GM06990 (cell line): ENCODE measurements around the gene TCL1B.

ENCODE experiments used
- DNase-seq: peaks from one replicate; pipeline ENCODE4 v3.0.0-alpha.2; 2011; ENCODE audit not compliant: insufficient read length; ENCODE audit errors: extremely low read depth
- H3K27me3 ChIP-seq: replicated peaks from 2 replicates; pipeline ENCODE4 v1.6.0; 2011; ENCODE audit warnings: low read length; ENCODE audit not compliant: control insufficient read depth, insufficient read depth
- H3K36me3 ChIP-seq: 2 replicates; pipeline ENCODE4 v1.5.1; 2011; ENCODE audit warnings: low read length; ENCODE audit not compliant: control insufficient read depth, insufficient read depth
- H3K4me3 ChIP-seq: replicated peaks from 2 replicates; pipeline ENCODE4 v1.5.1; 2011; ENCODE audit warnings: low read depth, mild to moderate bottlenecking, control low read depth, low read length
- CTCF ChIP-seq: IDR thresholded peaks from 2 replicates; pipeline ENCODE4 v1.5.1; 2011; ENCODE audit warnings: low read length, control low read depth, mild to moderate bottlenecking, inconsistent platforms; ENCODE audit not compliant: insufficient read depth, poor library complexity, severe bottlenecking

Gene TCL1B

GRCh38 chr14:95685978-95686922, at the start of gene TCL1B:
TCL1B (plus strand) TSS chr14:95686426; CDS start chr14:95686468, 42 bp downstream.
- TF ChIP-seq CTCF = no peak
- H3K36me3 ChIP-seq = no peaks in the 10 kb centered on the region
- no peak for DNase-seq
- no peak within 1 kb of the TSS for H3K4me3 ChIP-seq
- H3K27me3 ChIP-seq = no peaks in the 10 kb centered on the region

GRCh38 chr14:95644981-95645380, 41.2 kb upstream of the TCL1B start:
- no peak for TF ChIP-seq CTCF
- no peak for DNase-seq
- no peak overlapping the region for H3K4me3 ChIP-seq

GRCh38 chr14:95645389-95645996, 40.7 kb upstream of the TCL1B start:
- TF ChIP-seq CTCF = no peak
- no peaks in the 10 kb centered on the region for H3K27me3 ChIP-seq
- H3K36me3 ChIP-seq = no peaks in the 10 kb centered on the region
- H3K4me3 ChIP-seq = no peak overlapping the region
- DNase-seq = no peak

More at GRCh38 chr14:95644981-95645380, 41.2 kb upstream of the TCL1B start:
- Histone ChIP-seq H3K27me3 (no peaks in the 10 kb centered on the region), H3K36me3 (no peaks in the 10 kb centered on the region)

- no peaks in the 10 kb centered on the region for H3K27me3 ChIP-seq
- H3K36me3 ChIP-seq = no peaks in the 10 kb centered on the region
- DNase-seq = no peak
- no peak overlapping the region for H3K4me3 ChIP-seq
- TF ChIP-seq CTCF = no peak
Observed at GRCh38 chr14:95647926-95648325, 38.3 kb upstream of the TCL1B start.

- no peak for TF ChIP-seq CTCF
- no peak overlapping the region for H3K4me3 ChIP-seq
- no peaks in the 10 kb centered on the region for H3K27me3 ChIP-seq
- no peak for DNase-seq
- H3K36me3 ChIP-seq = no peaks in the 10 kb centered on the region
Observed at GRCh38 chr14:95649230-95649629, 37.0 kb upstream of the TCL1B start.
